PC-3 (cell line): ENCODE results near the gene CENPH.

Experiments
- CTCF ChIP-seq: fragments of 300-600 bp; sonication (generic); conservative IDR thresholded peaks from 2 replicates; pipeline ENCODE4 v1.5.1; 2017; ENCODE audit warnings: antibody characterized with exemption, low read depth, mild to moderate bottlenecking, low read length
- EZH2 ChIP-seq: fragments of 300-600 bp; sonication (generic); IDR thresholded peaks from one replicate; pipeline ENCODE4 v1.6.1; 2017; ENCODE audit warnings: antibody characterized with exemption, mild to moderate bottlenecking, low read length; ENCODE audit not compliant: unreplicated experiment
- EZH2phosphoT487 ChIP-seq: fragments of 300-600 bp; sonication (generic); IDR thresholded peaks from 2 replicates; pipeline ENCODE4 v1.6.1; 2018; ENCODE audit warnings: mild to moderate bottlenecking, antibody characterized with exemption, low read length, borderline replicate concordance

GRCh38 chr5:69231851-69232250 is 42.5 kb downstream of the CENPH start:
- TF ChIP-seq CTCF (no peak), EZH2 (no peak), EZH2phosphoT487 (no peak)
